BJ (cell line): ENCODE data around the gene NLRP12. TPM values are rescaled to one million over a fixed set of nuclear protein-coding genes. Genes with fewer than 3 reads are reported as not detected.
"Not testable (repeated sequence)": the region's sequence is repeated elsewhere in the genome, so short reads cannot be mapped to it uniquely, and the experiment has no call there.

ENCODE experiments used
- CTCF ChIA-PET: fragments of 350-600 bp; formaldehyde crosslinking; extraction: SDS; loops from one replicate; lab custom pipeline; 2021; ENCODE audit warnings: antibody characterized with exemption, inconsistent platforms; lab: Yijun Ruan, JAX
- POLR2A ChIA-PET: fragments of 300-600 bp; sonication (Branson Sonifier 250); formaldehyde crosslinking; extraction: SDS; loops from one replicate; lab custom pipeline; 2021; ENCODE audit warnings: antibody characterized with exemption; lab: Charles Lee
- DNase-seq: peaks from one replicate; pipeline ENCODE4 v3.0.0-alpha.2; 2011; ENCODE audit warnings: low read depth
- H3K27me3 ChIP-seq: 2 replicates; pipeline ENCODE4 v1.6.0; 2011; ENCODE audit warnings: low read length; ENCODE audit not compliant: control insufficient read depth, insufficient read depth
- H3K36me3 ChIP-seq: 2 replicates; pipeline ENCODE4 v1.5.1; 2011; ENCODE audit warnings: low read length; ENCODE audit not compliant: control insufficient read depth, insufficient read depth
- H3K4me3 ChIP-seq: 2 replicates; pipeline ENCODE4 v1.5.1; 2011; ENCODE audit warnings: low read depth, mild to moderate bottlenecking, control low read depth, low read length
- CTCF ChIP-seq: IDR thresholded peaks from 2 replicates; pipeline ENCODE4 v1.5.1; 2011; ENCODE audit warnings: low read depth, mild to moderate bottlenecking, control low read depth, inconsistent platforms, low read length, moderate library complexity; ENCODE audit not compliant: insufficient read depth
- polyA minus RNA-seq: library from RNA; depleted of rRNA, polyadenylated mRNA; stranded (reverse); fragments of >200 nt; gene quantifications from 2 replicates; pipeline ENCODE4 v1.2.3, GENCODE V29; 2011; rRNA and poly(A)+ RNA removed
- polyA plus RNA-seq: library from polyadenylated mRNA; depleted of rRNA; stranded (reverse); fragments of >200 nt; gene quantifications from 2 replicates; pipeline ENCODE4 v1.2.3, GENCODE V29; 2011; rRNA removed

Gene NLRP12
- polyA plus RNA-seq (not detected in 2 replicates), polyA minus RNA-seq (0.09 TPM in 1 of 2 replicates, not detected in the other)

GRCh38 chr19:53824134-53824611 lies at the start of gene NLRP12:
Gene NLRP12, minus strand, starts transcription at chr19:53824314. Its CDS starts 140 bp downstream, at chr19:53824174.
- Histone ChIP-seq H3K36me3 (no peaks in the 10 kb centered on the region), H3K27me3 (no peaks in the 10 kb centered on the region), H3K4me3 (no peak within 1 kb of the TSS)
- ChIA-PET CTCF (interaction anchor here (1.7 kb wide), 1 partner anchor 15 kb away, joined by 4 read pairs; no protein-coding TSS in a partner anchor), POLR2A (no interaction called here)
- TF ChIP-seq CTCF: no peak
- DNase-seq: no peak

- TF ChIP-seq CTCF: no peak
- H3K4me3 ChIP-seq: no peak overlapping the region
- no peaks in the 10 kb centered on the region for H3K27me3 ChIP-seq
- H3K36me3 ChIP-seq: peaks cover 25% of the 10 kb centered on the region
- POLR2A ChIA-PET: no interaction called here
- CTCF ChIA-PET: interaction anchor here (0.6 to 0.8 kb wide), 2 partner anchors 11 to 24 kb away, joined by 3 to 4 read pairs; no protein-coding TSS in a partner anchor
- no peak for DNase-seq
Measured at GRCh38 chr19:53872762-53873161, 48.6 kb upstream of the NLRP12 start.

GRCh38 chr19:53871454-53871853 lies 47.3 kb upstream of the NLRP12 start:
- Histone ChIP-seq H3K4me3 (no peak overlapping the region), H3K36me3 (peaks cover 23% of the 10 kb centered on the region), H3K27me3 (no peaks in the 10 kb centered on the region)
- TF ChIP-seq CTCF: no peak
- CTCF ChIA-PET: interaction anchor here (0.8 to 1.6 kb wide), 3 partner anchors 79 to 158 kb away, joined by 3 to 7 read pairs (median 3); no protein-coding TSS in a partner anchor
- POLR2A ChIA-PET: no interaction called here
- no peak for DNase-seq

- ChIA-PET CTCF (interaction anchor here (1.6 kb wide), 1 partner anchor 153 kb away, joined by 7 read pairs; no protein-coding TSS in a partner anchor), POLR2A (interaction anchor here (0.6 kb wide), 1 partner anchor 110 kb away, joined by 9 read pairs; no protein-coding TSS in a partner anchor)
- Histone ChIP-seq H3K36me3 (peaks cover 22% of the 10 kb centered on the region), H3K4me3 (peak overlapping the region; percentile 28), H3K27me3 (no peaks in the 10 kb centered on the region)
- no peak for TF ChIP-seq CTCF
- DNase-seq: no peak
Measured at GRCh38 chr19:53870485-53870844, 46.4 kb upstream of the NLRP12 start.

- peaks cover 22% of the 10 kb centered on the region for H3K36me3 ChIP-seq
- H3K4me3 ChIP-seq: peak overlapping the region; percentile 82
- CTCF ChIA-PET, DNase-seq, H3K27me3 ChIP-seq: not testable (repeated sequence)
- POLR2A ChIA-PET: interaction anchor here (0.6 kb wide), 1 partner anchor 110 kb away, joined by 9 read pairs; no protein-coding TSS in a partner anchor
Measured at GRCh38 chr19:53869805-53870484, 45.8 kb upstream of the NLRP12 start.
